ENCODE data around the gene CD52.

GRCh38 chr1:26276432-26276838 lies 41.3 kb upstream of the CD52 start:
- TF ChIP-seq EZH2 (IDR thresholded peaks at IDR 0.05; ENCODE audit: borderline replicate concordance, low read depth, low read length, poor library complexity, severe bottlenecking) = no peak
- TF ChIP-seq CTCF (conservative IDR thresholded peaks at IDR 0.05; ENCODE audit: low read depth, low read length) = no peak

Measured in A673 (cell line).